WTC11 (cell line): ENCODE measurements around the gene CPB2.

ENCODE experiments used
- ATF1 ChIP-seq: sonication (generic); formaldehyde crosslinking; IDR thresholded peaks from 2 replicates; pipeline ENCODE4 v1.8.1; 2023; ENCODE audit warnings: mild to moderate bottlenecking, moderate library complexity, missing genetic modification reagents
- CTCF ChIP-seq: fragments of 200-600 bp; IDR thresholded peaks from 2 replicates; pipeline ENCODE4 v1.8.0; 2022; ENCODE audit warnings: antibody characterized with exemption
- ZNF532 ChIP-seq: fragments of 250-450 bp; sonication (Bioruptor Pico); IDR thresholded peaks from 2 replicates; pipeline ENCODE4 v1.9.0; 2021; ENCODE audit warnings: mild to moderate bottlenecking, borderline replicate concordance
- TF ChIP-seq, protein P1 (sequence below): fragments of 250-450 bp; sonication (Bioruptor Pico); IDR thresholded peaks from 2 replicates; pipeline ENCODE4 v2.1.2; 2022; ENCODE audit warnings: mild to moderate bottlenecking, moderate library complexity
- TF ChIP-seq, protein P2 (sequence below): sonication (generic); formaldehyde crosslinking; IDR thresholded peaks from 2 replicates; pipeline ENCODE4 v1.8.1; 2022; ENCODE audit warnings: missing genetic modification reagents, borderline replicate concordance

GRCh38 chr13:46057256-46058015 is 47.4 kb downstream of the CPB2 start:
- TF ChIP-seq ZNF532 (no peak), CTCF (no peak), ATF1 (CRISPR knock-in tag) (no peak)
- TF ChIP-seq, protein P1, sequence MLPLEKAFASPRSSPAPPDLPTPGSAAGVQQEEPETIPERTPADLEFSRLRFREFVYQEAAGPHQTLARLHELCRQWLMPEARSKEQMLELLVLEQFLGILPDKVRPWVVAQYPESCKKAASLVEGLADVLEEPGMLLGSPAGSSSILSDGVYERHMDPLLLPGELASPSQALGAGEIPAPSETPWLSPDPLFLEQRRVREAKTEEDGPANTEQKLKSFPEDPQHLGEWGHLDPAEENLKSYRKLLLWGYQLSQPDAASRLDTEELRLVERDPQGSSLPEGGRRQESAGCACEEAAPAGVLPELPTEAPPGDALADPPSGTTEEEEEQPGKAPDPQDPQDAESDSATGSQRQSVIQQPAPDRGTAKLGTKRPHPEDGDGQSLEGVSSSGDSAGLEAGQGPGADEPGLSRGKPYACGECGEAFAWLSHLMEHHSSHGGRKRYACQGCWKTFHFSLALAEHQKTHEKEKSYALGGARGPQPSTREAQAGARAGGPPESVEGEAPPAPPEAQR (CRISPR knock-in tag) = no peak
- TF ChIP-seq, protein P2, sequence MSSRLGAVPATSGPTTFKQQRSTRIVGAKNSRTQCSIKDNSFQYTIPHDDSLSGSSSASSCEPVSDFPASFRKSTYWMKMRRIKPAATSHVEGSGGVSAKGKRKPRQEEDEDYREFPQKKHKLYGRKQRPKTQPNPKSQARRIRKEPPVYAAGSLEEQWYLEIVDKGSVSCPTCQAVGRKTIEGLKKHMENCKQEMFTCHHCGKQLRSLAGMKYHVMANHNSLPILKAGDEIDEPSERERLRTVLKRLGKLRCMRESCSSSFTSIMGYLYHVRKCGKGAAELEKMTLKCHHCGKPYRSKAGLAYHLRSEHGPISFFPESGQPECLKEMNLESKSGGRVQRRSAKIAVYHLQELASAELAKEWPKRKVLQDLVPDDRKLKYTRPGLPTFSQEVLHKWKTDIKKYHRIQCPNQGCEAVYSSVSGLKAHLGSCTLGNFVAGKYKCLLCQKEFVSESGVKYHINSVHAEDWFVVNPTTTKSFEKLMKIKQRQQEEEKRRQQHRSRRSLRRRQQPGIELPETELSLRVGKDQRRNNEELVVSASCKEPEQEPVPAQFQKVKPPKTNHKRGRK (CRISPR knock-in tag) = no peak
